GM23338 (cell line): Measurements from ENCODE around the gene PHC3.

Experiments
- EZH2 ChIP-seq: fragments of 200-600 bp; sonication (generic); IDR thresholded peaks from one replicate; pipeline ENCODE4 v1.8.0; 2017; ENCODE audit warnings: antibody characterized with exemption, mild to moderate bottlenecking, low read depth; ENCODE audit not compliant: unreplicated experiment
- EZH2phosphoT487 ChIP-seq: fragments of 200-600 bp; sonication (generic); IDR thresholded peaks from one replicate; pipeline ENCODE4 v1.8.1; 2018; ENCODE audit warnings: antibody characterized with exemption; ENCODE audit not compliant: unreplicated experiment
- POLR2AphosphoS5 ChIP-seq: IDR thresholded peaks from 2 replicates; pipeline ENCODE4 v1.6.1; 2016; ENCODE audit warnings: antibody characterized with exemption, low read depth
- TF ChIP-seq, protein P1 (sequence below), 2 experiments: fragments of 200-600 bp in 1 of 2; sonication (generic) in 1 of 2; conservative IDR thresholded peaks; 2 replicates each; pipeline versions ENCODE4 v1.5.1 to v1.6.1; 2016 to 2017; ENCODE audit warnings: antibody characterized with exemption in 2 of 2, low read depth in 2 of 2, mild to moderate bottlenecking in 2 of 2, moderate library complexity in 1 of 2
- TF ChIP-seq, protein P2 (sequence below): IDR thresholded peaks from one replicate; pipeline ENCODE4 v1.6.1; 2018; ENCODE audit warnings: antibody characterized with exemption; ENCODE audit not compliant: unreplicated experiment

- TF ChIP-seq, protein P1, sequence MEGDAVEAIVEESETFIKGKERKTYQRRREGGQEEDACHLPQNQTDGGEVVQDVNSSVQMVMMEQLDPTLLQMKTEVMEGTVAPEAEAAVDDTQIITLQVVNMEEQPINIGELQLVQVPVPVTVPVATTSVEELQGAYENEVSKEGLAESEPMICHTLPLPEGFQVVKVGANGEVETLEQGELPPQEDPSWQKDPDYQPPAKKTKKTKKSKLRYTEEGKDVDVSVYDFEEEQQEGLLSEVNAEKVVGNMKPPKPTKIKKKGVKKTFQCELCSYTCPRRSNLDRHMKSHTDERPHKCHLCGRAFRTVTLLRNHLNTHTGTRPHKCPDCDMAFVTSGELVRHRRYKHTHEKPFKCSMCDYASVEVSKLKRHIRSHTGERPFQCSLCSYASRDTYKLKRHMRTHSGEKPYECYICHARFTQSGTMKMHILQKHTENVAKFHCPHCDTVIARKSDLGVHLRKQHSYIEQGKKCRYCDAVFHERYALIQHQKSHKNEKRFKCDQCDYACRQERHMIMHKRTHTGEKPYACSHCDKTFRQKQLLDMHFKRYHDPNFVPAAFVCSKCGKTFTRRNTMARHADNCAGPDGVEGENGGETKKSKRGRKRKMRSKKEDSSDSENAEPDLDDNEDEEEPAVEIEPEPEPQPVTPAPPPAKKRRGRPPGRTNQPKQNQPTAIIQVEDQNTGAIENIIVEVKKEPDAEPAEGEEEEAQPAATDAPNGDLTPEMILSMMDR (conservative IDR thresholded peaks at IDR 0.05; ENCODE audit: low read depth in 2 of 2) = no peak
- TF ChIP-seq POLR2AphosphoS5 (no peak), EZH2 (no peak), EZH2phosphoT487 (no peak)
- TF ChIP-seq, protein P2, sequence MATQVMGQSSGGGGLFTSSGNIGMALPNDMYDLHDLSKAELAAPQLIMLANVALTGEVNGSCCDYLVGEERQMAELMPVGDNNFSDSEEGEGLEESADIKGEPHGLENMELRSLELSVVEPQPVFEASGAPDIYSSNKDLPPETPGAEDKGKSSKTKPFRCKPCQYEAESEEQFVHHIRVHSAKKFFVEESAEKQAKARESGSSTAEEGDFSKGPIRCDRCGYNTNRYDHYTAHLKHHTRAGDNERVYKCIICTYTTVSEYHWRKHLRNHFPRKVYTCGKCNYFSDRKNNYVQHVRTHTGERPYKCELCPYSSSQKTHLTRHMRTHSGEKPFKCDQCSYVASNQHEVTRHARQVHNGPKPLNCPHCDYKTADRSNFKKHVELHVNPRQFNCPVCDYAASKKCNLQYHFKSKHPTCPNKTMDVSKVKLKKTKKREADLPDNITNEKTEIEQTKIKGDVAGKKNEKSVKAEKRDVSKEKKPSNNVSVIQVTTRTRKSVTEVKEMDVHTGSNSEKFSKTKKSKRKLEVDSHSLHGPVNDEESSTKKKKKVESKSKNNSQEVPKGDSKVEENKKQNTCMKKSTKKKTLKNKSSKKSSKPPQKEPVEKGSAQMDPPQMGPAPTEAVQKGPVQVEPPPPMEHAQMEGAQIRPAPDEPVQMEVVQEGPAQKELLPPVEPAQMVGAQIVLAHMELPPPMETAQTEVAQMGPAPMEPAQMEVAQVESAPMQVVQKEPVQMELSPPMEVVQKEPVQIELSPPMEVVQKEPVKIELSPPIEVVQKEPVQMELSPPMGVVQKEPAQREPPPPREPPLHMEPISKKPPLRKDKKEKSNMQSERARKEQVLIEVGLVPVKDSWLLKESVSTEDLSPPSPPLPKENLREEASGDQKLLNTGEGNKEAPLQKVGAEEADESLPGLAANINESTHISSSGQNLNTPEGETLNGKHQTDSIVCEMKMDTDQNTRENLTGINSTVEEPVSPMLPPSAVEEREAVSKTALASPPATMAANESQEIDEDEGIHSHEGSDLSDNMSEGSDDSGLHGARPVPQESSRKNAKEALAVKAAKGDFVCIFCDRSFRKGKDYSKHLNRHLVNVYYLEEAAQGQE = no peak
Measured at GRCh38 chr3:170132335-170132734, 49.2 kb downstream of the PHC3 start.
